Hematopoietic multipotent progenitor cell treated with erythropoietin and hydrocortisone succinate and interleukin-3 and kit ligand, for 8 days (in vitro differentiated cells): ENCODE data around the gene PIPOX.

Experiments used
- DNase-seq: peaks from one replicate; pipeline ENCODE4 v3.0.0-alpha.2; 2015

The PIPOX gene

GRCh38 chr17:29020576-29020975 lies 22.4 kb upstream of the PIPOX start:
- DNase-seq: no peak

DNA sequence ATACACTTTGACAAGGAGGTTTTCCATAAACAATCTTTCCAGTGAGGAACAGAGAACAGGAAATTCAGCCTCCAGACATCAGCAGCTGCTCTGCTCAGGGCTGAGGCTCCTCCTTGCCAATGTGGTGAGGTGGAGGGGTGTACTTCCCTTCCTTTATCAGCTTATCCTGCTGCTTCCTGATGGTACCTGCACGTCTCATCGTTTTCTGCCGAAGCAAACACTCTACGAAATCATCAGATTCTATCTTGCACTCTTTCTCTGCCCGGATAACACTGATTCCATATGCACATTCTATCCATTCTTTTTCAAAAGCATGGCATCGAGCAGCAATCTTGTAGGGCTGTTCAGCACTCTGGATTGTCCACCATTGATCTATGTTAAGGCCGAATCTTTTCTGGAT lies 21.7 kb upstream of the PIPOX start:
- DNase-seq: no peak

DNA sequence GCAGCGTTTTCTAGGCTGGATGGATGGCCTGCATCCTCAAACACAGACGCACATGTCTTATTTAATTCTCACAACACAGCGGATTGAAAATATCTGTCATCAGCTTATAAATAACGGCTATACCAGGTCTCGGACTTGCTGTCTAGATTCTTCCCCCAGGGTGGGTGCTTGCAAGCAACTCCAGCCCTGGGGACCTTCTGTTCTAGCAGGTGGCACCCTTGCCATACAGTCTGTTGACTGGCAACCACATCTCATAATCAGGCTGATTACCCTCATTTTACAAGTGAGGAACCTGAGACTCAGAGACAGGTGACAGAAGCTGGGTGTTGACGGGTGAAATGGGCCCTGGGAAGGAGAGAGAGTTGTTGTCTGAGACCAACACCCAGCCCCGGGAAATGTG lies 20.9 kb upstream of the PIPOX start:
- DNase-seq: no peak

GRCh38 chr17:29024316-29024952 lies 18.5 kb upstream of the PIPOX start:
- DNase-seq: no peak

DNA sequence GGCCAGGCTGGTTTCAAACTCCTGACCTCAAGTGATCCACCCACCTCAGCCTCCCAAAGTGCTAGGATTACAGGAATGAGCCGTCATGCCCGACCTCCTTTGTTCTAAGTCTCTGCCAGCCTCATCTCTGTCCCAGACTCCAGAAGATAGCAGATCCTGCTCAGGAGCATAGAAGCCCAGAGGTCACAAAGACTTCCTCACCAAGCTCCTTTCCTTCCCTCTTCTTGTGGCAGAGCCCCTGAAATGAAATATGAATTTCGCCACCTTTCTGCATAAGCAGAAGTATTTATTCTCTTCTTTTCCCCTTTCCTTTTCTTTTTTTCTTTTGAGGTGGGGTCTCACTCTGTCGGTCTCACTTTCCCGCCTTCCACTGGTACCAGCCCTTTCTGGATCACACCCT lies 11.5 kb upstream of the PIPOX start:
- no peak for DNase-seq

GRCh38 chr17:29032013-29032856 lies 10.7 kb upstream of the PIPOX start:
- DNase-seq: no peak

- DNase-seq: no peak
These were observed 10.1 kb upstream of the PIPOX start for GRCh38 chr17:29032857-29033197.

DNA sequence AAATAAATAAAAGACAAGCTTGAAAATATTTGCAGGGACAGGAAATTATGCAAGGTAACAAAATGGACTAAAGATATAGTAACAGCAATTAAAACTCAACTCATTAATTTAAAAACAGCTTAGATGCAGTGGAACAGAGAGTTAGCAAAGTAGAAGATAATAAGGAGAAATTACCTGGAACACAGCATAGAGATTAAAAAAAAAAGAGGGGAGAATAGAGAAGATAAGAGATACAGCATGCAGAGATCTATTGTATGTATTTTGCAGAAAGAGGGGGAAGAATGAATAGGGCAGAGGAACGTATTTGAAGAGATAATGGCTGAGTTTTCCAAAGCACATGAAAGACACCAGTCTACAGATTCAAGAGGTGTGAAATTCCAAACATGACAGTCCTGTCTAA lies 8.4 kb upstream of the PIPOX start:
- DNase-seq: no peak

DNA sequence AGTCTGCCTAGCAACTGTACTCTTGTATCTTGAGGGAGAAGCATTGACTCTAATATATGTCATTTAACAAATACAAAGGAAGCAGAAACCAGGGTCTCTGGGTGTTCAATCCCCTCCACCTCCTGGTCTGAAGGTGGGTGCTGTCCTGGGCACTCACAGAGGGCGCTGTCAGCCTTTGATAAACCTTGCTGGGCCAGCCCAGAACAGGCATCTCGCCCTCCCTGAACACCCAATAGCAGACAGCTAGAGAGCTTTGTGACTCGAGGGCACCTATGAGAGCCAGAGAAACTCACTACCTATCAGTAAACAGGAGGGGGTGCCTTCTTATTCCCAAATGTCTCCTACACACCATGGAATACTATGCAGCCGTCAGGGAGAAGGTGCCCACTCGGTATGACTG lies 6.4 kb upstream of the PIPOX start:
- no peak for DNase-seq

GRCh38 chr17:29037739-29038084 lies 5.2 kb upstream of the PIPOX start:
- DNase-seq: no peak

DNA sequence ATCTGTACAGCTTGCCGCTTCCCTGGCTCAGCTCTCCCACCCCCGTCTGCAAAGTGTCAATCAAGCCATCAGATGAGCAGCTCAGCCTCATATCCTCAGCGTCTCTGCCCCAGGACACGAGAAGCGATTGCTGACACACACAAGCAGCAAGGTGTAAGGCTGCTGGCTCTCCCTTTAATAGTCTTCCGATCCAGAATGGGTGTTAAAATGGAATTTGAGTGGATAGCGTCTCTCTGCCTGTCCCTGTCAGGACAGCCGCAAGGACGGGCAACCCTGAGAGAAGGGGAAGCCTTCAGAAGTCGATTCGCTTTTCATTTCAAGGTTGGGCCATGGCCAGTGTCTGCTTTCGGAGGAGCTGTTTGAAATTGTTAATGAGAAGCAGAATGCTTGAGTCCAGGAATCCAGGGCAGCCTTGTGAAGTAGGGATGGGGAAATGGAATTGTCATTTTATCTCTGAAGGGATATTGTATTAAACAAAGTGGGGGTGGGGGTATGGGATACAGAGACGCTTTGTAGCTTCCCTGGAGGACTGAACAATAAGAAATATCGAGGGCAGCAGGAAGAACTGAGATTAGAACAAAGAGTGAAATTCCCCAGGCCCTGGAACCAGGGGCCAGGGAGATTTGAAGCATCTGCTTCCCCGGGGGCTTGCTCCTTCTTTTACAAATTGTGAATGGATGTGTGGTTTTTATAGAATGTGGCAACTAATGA lies 4.7 kb upstream of the PIPOX start:
- DNase-seq: no peak

DNA sequence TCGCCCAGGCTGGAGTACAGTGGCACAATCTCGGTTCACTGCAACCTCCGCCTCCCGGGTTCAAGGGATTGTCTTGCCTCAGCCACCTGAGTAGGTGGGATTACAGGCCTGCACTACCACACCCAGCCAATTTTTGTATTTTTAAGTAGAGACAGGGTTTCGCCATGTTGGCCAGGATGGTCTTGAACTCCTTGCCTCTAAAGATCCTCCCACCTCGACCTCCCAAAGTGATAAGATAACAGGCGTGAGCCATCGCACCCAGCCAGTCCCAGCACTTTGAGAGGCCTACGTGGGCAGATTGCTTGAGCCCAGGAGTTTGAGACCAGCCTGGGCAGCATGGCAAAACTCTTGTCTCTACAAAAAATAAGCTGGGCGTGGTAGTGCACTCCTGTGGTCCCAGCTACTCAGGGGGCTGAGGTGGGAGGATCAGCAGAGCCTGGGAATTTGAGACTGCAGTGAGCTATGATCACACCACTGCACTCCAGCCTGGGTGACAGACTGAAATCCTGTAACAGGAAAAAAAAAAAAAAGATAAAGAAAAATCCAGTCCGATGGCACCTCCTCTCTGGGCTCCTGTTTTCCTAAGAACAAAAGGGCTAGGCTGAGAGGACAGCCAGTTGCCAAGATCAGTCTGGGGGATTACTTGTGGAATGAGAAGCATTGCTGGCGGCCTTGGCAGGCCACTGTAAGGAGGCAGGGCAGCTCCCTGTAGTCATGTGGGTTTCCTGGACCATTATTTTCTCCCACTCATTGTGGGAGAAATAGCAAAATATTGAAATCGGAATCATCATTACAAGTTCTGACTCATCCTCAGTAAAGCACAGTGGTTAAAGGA lies 3.0 kb upstream of the PIPOX start:
- no peak for DNase-seq

- DNase-seq: no peak
These were observed 1.9 kb upstream of the PIPOX start for GRCh38 chr17:29041091-29041490.

GRCh38 chr17:29041571-29041970 lies 1.4 kb upstream of the PIPOX start:
- no peak for DNase-seq

- no peak for DNase-seq
These were observed 789 bp upstream of the PIPOX start for GRCh38 chr17:29042026-29042678.

DNA sequence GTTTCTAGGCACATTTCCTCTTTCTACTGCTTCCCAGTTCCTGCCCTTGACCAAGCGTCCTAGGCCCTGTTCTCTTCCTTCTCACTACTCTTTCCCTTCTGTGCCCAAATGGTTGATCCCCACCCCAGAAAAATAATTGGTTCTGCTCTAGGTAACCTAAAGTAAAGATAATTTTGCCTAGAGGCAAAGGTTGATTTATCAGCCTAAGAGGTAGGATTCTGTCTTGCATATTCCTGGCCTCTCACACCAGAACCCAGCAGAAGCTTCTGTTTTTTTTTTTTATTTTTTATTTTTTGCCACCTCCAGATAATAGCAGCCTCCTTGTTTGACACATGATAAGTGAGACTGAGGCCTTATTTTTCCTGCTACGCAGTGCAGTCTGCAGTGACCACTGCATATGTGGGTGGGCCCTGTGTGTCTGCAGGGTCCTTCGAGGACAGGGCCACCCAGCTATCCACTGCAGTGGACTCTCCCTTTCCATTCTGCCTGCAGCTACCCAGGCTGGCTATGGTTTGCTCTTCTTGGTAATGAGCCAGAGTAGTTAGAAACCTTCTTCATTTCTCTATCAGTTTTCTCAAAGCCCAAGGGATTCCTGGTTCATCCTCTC lies 701 bp downstream of the PIPOX start:
- DNase-seq: no peak

GRCh38 chr17:29045026-29045425 lies 2.1 kb downstream of the PIPOX start:
- DNase-seq: no peak

GRCh38 chr17:29045734-29046472 lies 3.0 kb downstream of the PIPOX start:
- no peak for DNase-seq

GRCh38 chr17:29046473-29046839 lies 3.5 kb downstream of the PIPOX start:
- DNase-seq: no peak

GRCh38 chr17:29048440-29049368 lies 5.8 kb downstream of the PIPOX start:
- DNase-seq: no peak
